Erythroblast (primary cell): ENCODE data around the gene TRIM49D2.
"Not testable (repeated sequence)": the region's sequence is repeated elsewhere in the genome, so short reads cannot be mapped to it uniquely, and the experiment has no call there.

Experiments used
- GATA1 ChIP-seq: IDR thresholded peaks from 2 replicates; pipeline ENCODE4 v1.6.1; 2011; ENCODE audit warnings: low read depth, mild to moderate bottlenecking, control low read depth, low read length, moderate library complexity
- POLR2A ChIP-seq: IDR thresholded peaks from 2 replicates; pipeline ENCODE4 v1.6.1; 2011; ENCODE audit warnings: mild to moderate bottlenecking, low read length

GRCh38 chr11:89965737-89966136 is 41.9 kb downstream of the TRIM49D2 start, which contains the start of gene TRIM64:
- not testable (repeated sequence) for TF ChIP-seq POLR2A, GATA1
